GM19395 (cell line): Measurements from ENCODE around the gene SH2D3A.
"Not testable (repeated sequence)": the region's sequence is repeated elsewhere in the genome, so short reads cannot be mapped to it uniquely, and the experiment has no call there.

Experiments
- ATAC-seq: cut with Tn5 transposase; IDR thresholded peaks from one replicate; pipeline ENCODE4 v1.9.1; 2021; ENCODE audit warnings: mild to moderate bottlenecking, moderate library complexity; ENCODE audit not compliant: unreplicated experiment

Gene SH2D3A

GRCh38 chr19:6762253-6762797 is 4.9 kb downstream of the SH2D3A start:
- ATAC-seq, result not testable (repeated sequence)

GRCh38 chr19:6761053-6761676 is 6.1 kb downstream of the SH2D3A start:
- ATAC-seq, result no peak

GRCh38 chr19:6760606-6761005 is 6.6 kb downstream of the SH2D3A start:
- ATAC-seq, result no peak

GRCh38 chr19:6754653-6755463 is 12.4 kb downstream of the SH2D3A start:
- no peak for ATAC-seq

- ATAC-seq, result no peak
Observed at GRCh38 chr19:6754136-6754535, 13.1 kb downstream of the SH2D3A start.

- peak; percentile 79 for ATAC-seq
Observed at GRCh38 chr19:6753178-6754031, 13.8 kb downstream of the SH2D3A start.

GRCh38 chr19:6752256-6753177 is 14.7 kb downstream of the SH2D3A start:
- ATAC-seq, result no peak

GRCh38 chr19:6751189-6751588 is 16.0 kb downstream of the SH2D3A start:
- ATAC-seq, result no peak

- ATAC-seq, result no peak
Observed at GRCh38 chr19:6750062-6750461, 17.2 kb downstream of the SH2D3A start.

GRCh38 chr19:6748543-6748942 is 18.7 kb downstream of the SH2D3A start:
- not testable (repeated sequence) for ATAC-seq

GRCh38 chr19:6745965-6746364 is 21.3 kb downstream of the SH2D3A start:
- ATAC-seq, result no peak

- no peak for ATAC-seq
Observed at GRCh38 chr19:6744381-6745301, 22.6 kb downstream of the SH2D3A start.

GRCh38 chr19:6743714-6744380 is 23.4 kb downstream of the SH2D3A start:
- ATAC-seq, result no peak

GRCh38 chr19:6743066-6743465 is 24.2 kb downstream of the SH2D3A start:
- ATAC-seq, result no peak

GRCh38 chr19:6740589-6741343 is 26.5 kb downstream of the SH2D3A start:
- no peak for ATAC-seq

- ATAC-seq, result no peak
Observed at GRCh38 chr19:6739883-6740588, 27.2 kb downstream of the SH2D3A start.

GRCh38 chr19:6739390-6739882 is 27.8 kb downstream of the SH2D3A start, which contains the start of gene TRIP10:
Gene TRIP10, plus strand, starts transcription at chr19:6739680. Its CDS starts 82 bp downstream, at chr19:6739762.
- ATAC-seq, result no peak
